GM23338 (cell line): Measurements from ENCODE around the gene LILRB5.

ENCODE experiments used
- CREB1 ChIP-seq: fragments of 250-450 bp; sonication (Bioruptor Pico); IDR thresholded peaks from 2 replicates; pipeline ENCODE4 v1.5.0; 2020; ENCODE audit warnings: low read depth, mild to moderate bottlenecking, moderate library complexity
- EZH2 ChIP-seq: fragments of 200-600 bp; sonication (generic); IDR thresholded peaks from one replicate; pipeline ENCODE4 v1.8.0; 2017; ENCODE audit warnings: antibody characterized with exemption, mild to moderate bottlenecking, low read depth; ENCODE audit not compliant: unreplicated experiment
- EZH2phosphoT487 ChIP-seq: fragments of 200-600 bp; sonication (generic); IDR thresholded peaks from one replicate; pipeline ENCODE4 v1.8.1; 2018; ENCODE audit warnings: antibody characterized with exemption; ENCODE audit not compliant: unreplicated experiment
- JUNB ChIP-seq: IDR thresholded peaks from one replicate; pipeline ENCODE4 v1.6.1; 2016; ENCODE audit warnings: antibody characterized with exemption; ENCODE audit not compliant: unreplicated experiment
- POLR2AphosphoS5 ChIP-seq: IDR thresholded peaks from 2 replicates; pipeline ENCODE4 v1.6.1; 2016; ENCODE audit warnings: antibody characterized with exemption, low read depth
- STAT1 ChIP-seq: IDR thresholded peaks from one replicate; pipeline ENCODE4 v1.6.1; 2016; ENCODE audit warnings: antibody characterized with exemption; ENCODE audit not compliant: unreplicated experiment
- ZNF114 ChIP-seq: fragments of 250-450 bp; sonication (Bioruptor Pico); IDR thresholded peaks from 2 replicates; pipeline ENCODE4 v1.5.0; 2020; ENCODE audit warnings: mild to moderate bottlenecking, moderate library complexity
- TF ChIP-seq, protein P1 (sequence below), 2 experiments: fragments of 200-600 bp in 1 of 2; sonication (generic) in 1 of 2; conservative IDR thresholded peaks; 2 replicates each; pipeline versions ENCODE4 v1.5.1 to v1.6.1; 2016 to 2017; ENCODE audit warnings: antibody characterized with exemption in 2 of 2, low read depth in 2 of 2, mild to moderate bottlenecking in 2 of 2, moderate library complexity in 1 of 2
- TF ChIP-seq, protein P2 (sequence below): IDR thresholded peaks from one replicate; pipeline ENCODE4 v1.6.1; 2018; ENCODE audit warnings: antibody characterized with exemption; ENCODE audit not compliant: unreplicated experiment

DNA sequence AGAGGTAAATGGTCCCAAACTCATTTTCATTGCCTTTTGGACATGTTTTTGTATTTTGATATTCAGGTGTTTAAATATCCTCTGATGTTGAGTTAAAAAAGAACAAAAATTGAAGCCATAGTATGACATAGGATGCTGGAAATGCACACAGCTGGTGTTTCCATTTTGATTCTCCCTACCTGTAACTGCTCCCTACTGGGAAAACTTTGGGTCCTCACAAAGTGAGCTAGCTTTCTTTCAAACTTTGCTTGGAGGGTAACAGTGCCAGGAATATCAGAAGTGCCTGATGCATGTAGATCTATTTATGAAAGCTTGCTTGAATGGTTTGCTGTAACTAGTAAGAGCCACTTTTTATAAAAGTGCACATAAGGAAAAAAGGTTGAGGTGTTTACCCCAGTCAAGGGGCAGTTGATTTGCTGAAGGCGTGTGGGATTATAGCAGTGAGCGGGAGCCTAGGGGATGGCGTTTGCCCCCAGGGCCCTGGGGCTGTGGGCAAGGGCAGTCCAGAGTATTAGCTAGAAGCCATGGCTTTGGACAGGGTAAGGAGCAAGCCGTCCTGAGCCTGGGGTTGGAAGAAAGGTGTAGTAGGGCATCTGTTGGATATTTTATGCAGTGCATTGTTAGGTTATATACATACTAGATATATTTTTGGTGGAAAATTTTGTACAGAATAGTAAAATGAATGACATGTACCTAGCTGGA is 52.2 kb downstream of the LILRB5 start:
- TF ChIP-seq POLR2AphosphoS5: 0 out of 2 replicates have a peak, but pooled peaks have one; percentile 17
- no peak for TF ChIP-seq EZH2
- TF ChIP-seq, protein P1, sequence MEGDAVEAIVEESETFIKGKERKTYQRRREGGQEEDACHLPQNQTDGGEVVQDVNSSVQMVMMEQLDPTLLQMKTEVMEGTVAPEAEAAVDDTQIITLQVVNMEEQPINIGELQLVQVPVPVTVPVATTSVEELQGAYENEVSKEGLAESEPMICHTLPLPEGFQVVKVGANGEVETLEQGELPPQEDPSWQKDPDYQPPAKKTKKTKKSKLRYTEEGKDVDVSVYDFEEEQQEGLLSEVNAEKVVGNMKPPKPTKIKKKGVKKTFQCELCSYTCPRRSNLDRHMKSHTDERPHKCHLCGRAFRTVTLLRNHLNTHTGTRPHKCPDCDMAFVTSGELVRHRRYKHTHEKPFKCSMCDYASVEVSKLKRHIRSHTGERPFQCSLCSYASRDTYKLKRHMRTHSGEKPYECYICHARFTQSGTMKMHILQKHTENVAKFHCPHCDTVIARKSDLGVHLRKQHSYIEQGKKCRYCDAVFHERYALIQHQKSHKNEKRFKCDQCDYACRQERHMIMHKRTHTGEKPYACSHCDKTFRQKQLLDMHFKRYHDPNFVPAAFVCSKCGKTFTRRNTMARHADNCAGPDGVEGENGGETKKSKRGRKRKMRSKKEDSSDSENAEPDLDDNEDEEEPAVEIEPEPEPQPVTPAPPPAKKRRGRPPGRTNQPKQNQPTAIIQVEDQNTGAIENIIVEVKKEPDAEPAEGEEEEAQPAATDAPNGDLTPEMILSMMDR (conservative IDR thresholded peaks at IDR 0.05; ENCODE audit: low read depth in 2 of 2): no peak
- no peak for TF ChIP-seq JUNB
- TF ChIP-seq CREB1: no peak
- TF ChIP-seq EZH2phosphoT487: no peak
- TF ChIP-seq, protein P2, sequence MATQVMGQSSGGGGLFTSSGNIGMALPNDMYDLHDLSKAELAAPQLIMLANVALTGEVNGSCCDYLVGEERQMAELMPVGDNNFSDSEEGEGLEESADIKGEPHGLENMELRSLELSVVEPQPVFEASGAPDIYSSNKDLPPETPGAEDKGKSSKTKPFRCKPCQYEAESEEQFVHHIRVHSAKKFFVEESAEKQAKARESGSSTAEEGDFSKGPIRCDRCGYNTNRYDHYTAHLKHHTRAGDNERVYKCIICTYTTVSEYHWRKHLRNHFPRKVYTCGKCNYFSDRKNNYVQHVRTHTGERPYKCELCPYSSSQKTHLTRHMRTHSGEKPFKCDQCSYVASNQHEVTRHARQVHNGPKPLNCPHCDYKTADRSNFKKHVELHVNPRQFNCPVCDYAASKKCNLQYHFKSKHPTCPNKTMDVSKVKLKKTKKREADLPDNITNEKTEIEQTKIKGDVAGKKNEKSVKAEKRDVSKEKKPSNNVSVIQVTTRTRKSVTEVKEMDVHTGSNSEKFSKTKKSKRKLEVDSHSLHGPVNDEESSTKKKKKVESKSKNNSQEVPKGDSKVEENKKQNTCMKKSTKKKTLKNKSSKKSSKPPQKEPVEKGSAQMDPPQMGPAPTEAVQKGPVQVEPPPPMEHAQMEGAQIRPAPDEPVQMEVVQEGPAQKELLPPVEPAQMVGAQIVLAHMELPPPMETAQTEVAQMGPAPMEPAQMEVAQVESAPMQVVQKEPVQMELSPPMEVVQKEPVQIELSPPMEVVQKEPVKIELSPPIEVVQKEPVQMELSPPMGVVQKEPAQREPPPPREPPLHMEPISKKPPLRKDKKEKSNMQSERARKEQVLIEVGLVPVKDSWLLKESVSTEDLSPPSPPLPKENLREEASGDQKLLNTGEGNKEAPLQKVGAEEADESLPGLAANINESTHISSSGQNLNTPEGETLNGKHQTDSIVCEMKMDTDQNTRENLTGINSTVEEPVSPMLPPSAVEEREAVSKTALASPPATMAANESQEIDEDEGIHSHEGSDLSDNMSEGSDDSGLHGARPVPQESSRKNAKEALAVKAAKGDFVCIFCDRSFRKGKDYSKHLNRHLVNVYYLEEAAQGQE: no peak
- TF ChIP-seq STAT1: no peak
- TF ChIP-seq ZNF114 (CRISPR knock-in tag): no peak
